Endothelial cell of umbilical vein (primary cell): Measurements from ENCODE around the gene LMF1. TPM values are rescaled to one million over a fixed set of nuclear protein-coding genes. Genes with fewer than 3 reads are reported as not detected.

ENCODE experiments used
- BruUV-seq: library from RNA; stranded (reverse); fragments of 400-500 nt; replicated peaks from 2 replicates; lab custom pipeline; 2021; lab: Mats Ljungman, UMichigan
- CTCF ChIA-PET: fragments of 300-600, 350-600 bp; sonication (Branson Sonifier 250); formaldehyde crosslinking; loops from one replicate; lab custom pipeline; 2021; ENCODE audit warnings: antibody characterized with exemption, inconsistent platforms; lab: Charles Lee
- POLR2A ChIA-PET: fragments of 300-600, 350-600 bp; sonication (Branson Sonifier 250); formaldehyde crosslinking; loops from one replicate; lab custom pipeline; 2021; ENCODE audit warnings: antibody characterized with exemption, inconsistent platforms; lab: Charles Lee
- DNase-seq: peaks from one replicate; pipeline ENCODE4 v3.0.0-alpha.2; 2011; ENCODE audit warnings: low read depth, low spot score
- FAIRE-seq: peaks from 2 replicates; lab custom pipeline; 2011; peaks lifted over from hg19 to GRCh38; lab: Jason Lieb, UNC
- H2AFZ ChIP-seq: 2 replicates; pipeline ENCODE4 v1.6.0; 2012; ENCODE audit warnings: low read depth, low read length, control low read depth, inconsistent platforms
- H3K27ac ChIP-seq: 2 replicates; pipeline ENCODE4 v1.5.1; 2011; ENCODE audit warnings: low read depth, mild to moderate bottlenecking, control low read depth, low read length, moderate library complexity; ENCODE audit not compliant: insufficient read depth
- H3K27me3 ChIP-seq, 2 experiments: 2 replicates each; pipeline versions ENCODE4 v1.6.0 to v1.6.1; 2011; ENCODE audit warnings: low read length in 2 of 2, mixed read lengths in 1 of 2; ENCODE audit not compliant: control insufficient read depth in 2 of 2, insufficient read depth in 2 of 2
- H3K36me3 ChIP-seq, 2 experiments: 2 replicates in 1 of 2; 3 replicates in 1 of 2; pipeline ENCODE4 v1.5.1; 2011; ENCODE audit warnings: low read length in 2 of 2, mild to moderate bottlenecking in 1 of 2, moderate library complexity in 1 of 2; ENCODE audit not compliant: control insufficient read depth in 2 of 2, insufficient read depth in 2 of 2; ENCODE audit errors: extremely low read depth in 1 of 2
- H3K4me1 ChIP-seq: 3 replicates; pipeline ENCODE4 v1.5.1; 2011; ENCODE audit warnings: mild to moderate bottlenecking, low read length; ENCODE audit not compliant: control insufficient read depth, insufficient read depth; ENCODE audit errors: extremely low read depth
- H3K4me2 ChIP-seq: 2 replicates; pipeline ENCODE4 v1.6.1; 2011; ENCODE audit warnings: low read length, control low read depth, mixed read lengths; ENCODE audit not compliant: insufficient read depth
- H3K4me3 ChIP-seq, 3 experiments: fragments of 200-600 bp in 1 of 3; sonication (generic), shearing (Covaris generic) in 1 of 3; replicated peaks in 1 of 3; 2 replicates each; pipeline ENCODE4 v1.5.1; 2011 to 2016; ENCODE audit warnings: control low read depth in 3 of 3, low read length in 3 of 3, mild to moderate bottlenecking in 2 of 3, inconsistent platforms in 1 of 3, low read depth in 1 of 3, moderate library complexity in 1 of 3; ENCODE audit not compliant: insufficient read depth in 1 of 3
- H3K79me2 ChIP-seq: 2 replicates; pipeline ENCODE4 v1.6.0; 2012; ENCODE audit warnings: low read length, inconsistent platforms; ENCODE audit not compliant: control insufficient read depth, insufficient read depth
- H3K9ac ChIP-seq: replicated peaks from 2 replicates; pipeline ENCODE3; 2011; ENCODE audit warnings: low read length, control low read depth; ENCODE audit not compliant: insufficient read depth; ENCODE audit errors: extremely low read depth
- H3K9me1 ChIP-seq: replicated peaks from 3 replicates; pipeline ENCODE4 v1.6.0; 2011; ENCODE audit warnings: mild to moderate bottlenecking, low read length; ENCODE audit not compliant: control insufficient read depth, insufficient read depth; ENCODE audit errors: extremely low read depth
- H3K9me3 ChIP-seq: replicated peaks from 2 replicates; pipeline ENCODE4 v1.5.1; 2012; ENCODE audit warnings: low read length, inconsistent platforms; ENCODE audit not compliant: control insufficient read depth, insufficient read depth
- H4K20me1 ChIP-seq: replicated peaks from 2 replicates; pipeline ENCODE3; 2011; ENCODE audit warnings: mild to moderate bottlenecking, low read length; ENCODE audit not compliant: control insufficient read depth, insufficient read depth; ENCODE audit errors: extremely low read depth
- EZH2 ChIP-seq: IDR thresholded peaks from 2 replicates; pipeline ENCODE4 v1.6.1; 2012; ENCODE audit warnings: borderline replicate concordance, low read depth, mild to moderate bottlenecking, moderate library complexity, low read length, inconsistent platforms; ENCODE audit not compliant: severe bottlenecking
- FOS ChIP-seq: IDR thresholded peaks from 2 replicates; pipeline ENCODE4 v1.6.1; 2011; ENCODE audit warnings: mild to moderate bottlenecking, low read length, moderate library complexity, borderline replicate concordance; ENCODE audit not compliant: insufficient read depth
- GATA2 ChIP-seq: IDR thresholded peaks from 2 replicates; pipeline ENCODE4 v1.7.0; 2011; ENCODE audit warnings: low read depth, mild to moderate bottlenecking, moderate library complexity, mixed read lengths, low read length; ENCODE audit not compliant: insufficient read length, insufficient read depth
- JUN ChIP-seq: IDR thresholded peaks from 2 replicates; pipeline ENCODE4 v1.6.1; 2011; ENCODE audit warnings: borderline replicate concordance, low read depth; ENCODE audit not compliant: insufficient read length, insufficient read depth
- MAX ChIP-seq: IDR thresholded peaks from 2 replicates; pipeline ENCODE4 v1.6.1; 2011; ENCODE audit not compliant: insufficient read depth, insufficient read length
- MYC ChIP-seq: IDR thresholded peaks from one replicate; pipeline ENCODE4 v1.6.1; 2011; ENCODE audit warnings: mild to moderate bottlenecking, low read depth, low read length
- POLR2A ChIP-seq: IDR thresholded peaks from 2 replicates; pipeline ENCODE4 v1.6.1; 2012; ENCODE audit warnings: low read depth, mild to moderate bottlenecking, control low read depth, low read length
- POLR2AphosphoS5 ChIP-seq: IDR thresholded peaks from 2 replicates; pipeline ENCODE4 v1.6.1; 2012; ENCODE audit warnings: low read depth, mild to moderate bottlenecking, control low read depth, low read length, moderate library complexity; ENCODE audit not compliant: insufficient read depth
- dilution Hi-C: fragments of 300-500 bp; cut with MboI; formaldehyde crosslinking; loops from one replicate; pipeline ENCODE4 v1.15.0; 2019; ENCODE audit warnings: low sequenced_read_pairs; ENCODE audit not compliant: extremely low pct_ligation_motif_present
- intact Hi-C: fragments of 100-400 bp; cut with micrococcal nuclease; formaldehyde crosslinking; loops from one replicate; pipeline ENCODE4 v1.10.0; 2022
- polyA plus RNA-seq, 4 experiments: library from polyadenylated mRNA; depleted of rRNA in 3 of 4; stranded (reverse) in 3 of 4; unstranded in 1 of 4; fragments of >200 nt; gene quantifications; 2 replicates each; pipeline versions ENCODE4 v1.2.1 to v1.2.3, GENCODE V29; 2011 to 2012; ENCODE audit warnings: missing spikeins in 1 of 4
- total RNA-seq: library from RNA; stranded (reverse); gene quantifications from 2 replicates; pipeline ENCODE4 v1.2.3, GENCODE V29; 2021
- TF ChIP-seq, protein P1 (sequence below), 2 donors: IDR thresholded peaks; 1 replicate in 1 of 2; 2 replicates in 1 of 2; pipeline ENCODE4 v1.5.1; 2011; ENCODE audit warnings: low read length in 2 of 2, mild to moderate bottlenecking in 2 of 2, moderate library complexity in 2 of 2, control low read depth in 1 of 2, inconsistent platforms in 1 of 2, low read depth in 1 of 2; ENCODE audit not compliant: insufficient read depth in 1 of 2; ENCODE audit errors: extremely low read depth in 1 of 2

Gene LMF1
- total and polyA plus RNA-seq, 2 donors (not counting 3 experiments of a cell fraction or from before 2014, with no cell fraction given): 17.8 TPM

- Histone ChIP-seq H3K9me3 (no peaks in the 10 kb centered on the region), H3K27ac (no peak overlapping the region), H3K4me2 (no peak overlapping the region), H3K27me3 (no peaks in the 10 kb centered on the region), H3K4me3 (no peak overlapping the region), H2AFZ (no peak overlapping the region), H4K20me1 (no peaks in the 10 kb centered on the region), H3K36me3 (no peaks in the 10 kb centered on the region), H3K79me2 (no peaks in the 10 kb centered on the region), H3K4me1 (peaks cover 24% of the 10 kb centered on the region), H3K9ac (no peak overlapping the region), H3K9me1 (no peaks in the 10 kb centered on the region)
- DNase-seq (no peak), FAIRE-seq (no peak)
- no TSS peak for BruUV-seq
- dilution Hi-C loops (no loop called here), intact Hi-C loops (no loop called here)
- TF ChIP-seq GATA2 (no peak), EZH2 (no peak), MAX (no peak), POLR2AphosphoS5 (no peak), MYC (no peak), FOS (no peak), POLR2A (no peak), JUN (no peak)
- TF ChIP-seq, protein P1, sequence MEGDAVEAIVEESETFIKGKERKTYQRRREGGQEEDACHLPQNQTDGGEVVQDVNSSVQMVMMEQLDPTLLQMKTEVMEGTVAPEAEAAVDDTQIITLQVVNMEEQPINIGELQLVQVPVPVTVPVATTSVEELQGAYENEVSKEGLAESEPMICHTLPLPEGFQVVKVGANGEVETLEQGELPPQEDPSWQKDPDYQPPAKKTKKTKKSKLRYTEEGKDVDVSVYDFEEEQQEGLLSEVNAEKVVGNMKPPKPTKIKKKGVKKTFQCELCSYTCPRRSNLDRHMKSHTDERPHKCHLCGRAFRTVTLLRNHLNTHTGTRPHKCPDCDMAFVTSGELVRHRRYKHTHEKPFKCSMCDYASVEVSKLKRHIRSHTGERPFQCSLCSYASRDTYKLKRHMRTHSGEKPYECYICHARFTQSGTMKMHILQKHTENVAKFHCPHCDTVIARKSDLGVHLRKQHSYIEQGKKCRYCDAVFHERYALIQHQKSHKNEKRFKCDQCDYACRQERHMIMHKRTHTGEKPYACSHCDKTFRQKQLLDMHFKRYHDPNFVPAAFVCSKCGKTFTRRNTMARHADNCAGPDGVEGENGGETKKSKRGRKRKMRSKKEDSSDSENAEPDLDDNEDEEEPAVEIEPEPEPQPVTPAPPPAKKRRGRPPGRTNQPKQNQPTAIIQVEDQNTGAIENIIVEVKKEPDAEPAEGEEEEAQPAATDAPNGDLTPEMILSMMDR (IDR thresholded peaks at IDR 0.05; ENCODE audit: extremely low read depth in 1 of 2, insufficient read depth in 1 of 2, low read depth in 1 of 2, low read length in 2 of 2): no peak
- POLR2A ChIA-PET: no interaction called here
- CTCF ChIA-PET: interaction anchor here (4.8 kb wide), 1 partner anchor 58 kb away, joined by 22 read pairs; no protein-coding TSS in a partner anchor
Observed at GRCh38 chr16:998615-999014, 27.8 kb upstream of the LMF1 start.
